GM18517 (cell line): ENCODE data around the gene ACTG1.

Source experiments
- ATAC-seq: cut with Tn5 transposase; IDR thresholded peaks from one replicate; pipeline ENCODE4 v1.9.1; 2021; ENCODE audit warnings: mild to moderate bottlenecking, moderate library complexity; ENCODE audit not compliant: unreplicated experiment

The ACTG1 gene

DNA sequence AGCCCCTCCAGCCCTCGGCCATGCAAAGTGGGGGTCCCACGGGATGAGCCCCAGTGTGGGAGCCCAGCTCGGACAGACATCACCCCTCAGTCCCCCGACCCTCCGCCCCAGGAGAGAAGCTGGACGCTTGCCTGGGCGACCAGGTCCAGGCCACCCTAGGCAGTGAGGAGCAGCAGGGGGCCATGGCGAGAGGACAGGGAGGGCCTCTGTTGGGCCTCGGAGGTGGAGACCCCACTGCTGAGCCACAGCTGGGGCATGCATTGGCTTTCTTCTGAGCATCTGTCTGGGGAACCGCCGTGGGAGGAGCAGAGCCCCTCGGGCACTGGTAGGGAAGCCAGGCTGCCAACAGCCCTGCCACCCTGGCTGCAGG, 13.0 kb downstream of the ACTG1 start:
- ATAC-seq, result no peak

DNA sequence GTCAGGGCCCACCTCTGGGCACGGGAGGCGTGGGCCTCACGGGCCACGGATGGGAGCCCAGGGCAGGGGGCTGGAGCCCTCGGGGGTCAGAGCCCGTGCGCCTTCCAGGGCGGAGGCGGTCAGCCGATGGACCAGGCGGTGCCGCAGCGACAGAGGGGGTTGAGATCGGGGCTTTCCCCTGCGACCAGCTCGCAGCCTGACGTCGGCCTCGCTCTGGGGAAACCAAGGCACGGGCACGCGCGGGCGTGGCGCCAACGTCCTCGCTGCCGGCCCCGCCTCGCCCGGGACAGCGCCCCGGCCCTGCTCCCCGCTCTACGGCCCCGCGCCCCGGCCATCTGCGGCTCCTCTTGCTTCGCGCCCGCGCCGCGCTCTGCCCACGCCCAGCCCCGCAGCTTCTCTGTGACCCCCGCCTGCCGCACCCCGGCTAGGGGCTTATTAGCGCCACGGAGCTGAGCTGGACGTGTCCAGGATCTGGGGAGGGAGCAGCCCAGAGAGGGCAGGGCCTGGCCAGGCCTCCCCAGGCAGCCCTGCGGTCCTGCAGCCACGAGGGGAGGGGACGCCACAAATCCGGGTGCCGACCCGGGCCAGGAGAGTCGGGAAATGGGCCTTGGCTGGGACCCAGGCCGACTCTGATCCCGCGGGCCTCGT, 13.5 kb downstream of the ACTG1 start:
- no peak for ATAC-seq

DNA sequence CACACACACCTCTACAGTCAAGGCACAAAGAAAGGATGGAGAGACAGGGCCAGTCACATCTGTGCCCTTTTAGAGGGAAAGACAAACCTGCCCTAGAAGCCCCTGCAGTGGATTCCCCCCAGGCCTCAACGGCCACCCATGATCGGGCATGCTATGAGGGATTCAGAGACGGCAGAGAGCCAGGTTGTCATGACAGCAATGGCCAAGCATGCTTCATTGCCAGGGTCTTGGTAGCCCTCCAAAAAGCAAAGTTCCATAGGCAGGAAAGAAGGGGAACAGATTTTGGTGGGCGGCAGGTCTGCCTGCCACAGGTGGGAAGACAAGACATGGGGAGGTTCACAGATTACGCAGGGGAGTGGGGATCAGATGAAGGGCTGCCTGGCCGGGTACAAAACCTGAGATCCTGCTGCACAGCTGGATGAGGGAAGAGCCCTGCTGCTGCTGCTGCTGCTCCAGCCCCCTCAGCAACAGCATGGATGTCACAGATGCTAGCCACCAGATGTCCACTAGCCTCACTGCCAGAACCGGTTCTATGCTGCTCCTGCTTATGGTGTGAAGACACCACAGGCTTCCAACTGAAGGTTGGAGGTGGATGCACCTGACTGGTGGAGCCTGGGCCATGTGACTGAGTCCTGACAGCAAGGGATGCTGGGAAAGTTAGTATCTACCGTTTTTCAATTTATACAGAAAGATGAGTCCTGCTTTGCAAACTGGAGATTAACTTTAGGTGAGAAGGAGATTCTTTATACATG, 17.8 kb downstream of the ACTG1 start:
- no peak for ATAC-seq

DNA sequence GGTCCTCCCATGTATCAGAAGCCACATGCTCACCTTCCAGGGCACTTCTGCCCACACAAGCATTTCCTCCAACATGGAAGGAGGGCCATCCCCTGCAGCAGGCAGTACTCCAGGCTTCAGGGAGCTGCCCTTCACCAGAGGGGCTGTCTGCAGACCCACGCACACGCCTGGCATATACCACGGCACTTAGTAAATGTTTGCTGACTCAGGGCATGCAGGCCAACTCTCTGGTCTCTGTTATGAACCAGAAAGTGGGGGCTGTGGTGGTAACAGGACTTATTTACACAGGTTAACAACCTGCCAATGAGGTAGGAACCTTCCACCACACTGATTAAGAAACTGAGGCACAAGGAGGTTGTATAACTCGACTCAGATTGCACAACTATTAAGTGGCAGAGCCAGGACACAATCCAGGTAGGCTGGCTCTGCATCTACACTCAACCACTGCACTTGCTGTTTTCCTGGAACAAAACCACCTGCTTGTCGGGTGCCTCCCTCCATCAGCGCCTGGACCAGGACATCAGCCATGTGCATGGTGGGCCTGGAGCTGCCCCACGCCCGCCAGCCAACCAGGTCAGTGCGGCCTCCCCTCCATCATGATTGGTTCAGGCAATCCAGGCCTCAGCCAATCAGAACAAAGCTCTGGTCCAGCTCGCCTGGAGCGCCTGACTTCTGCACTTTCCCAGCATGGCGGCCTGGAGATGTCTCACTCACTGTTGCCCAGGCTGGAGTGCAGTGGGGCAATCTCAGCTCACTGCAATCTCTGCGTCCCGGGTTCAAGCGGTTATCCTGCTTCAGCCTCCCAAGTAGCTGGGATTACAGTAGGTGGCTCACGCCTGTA, 19.2 kb downstream of the ACTG1 start:
- no peak for ATAC-seq

DNA sequence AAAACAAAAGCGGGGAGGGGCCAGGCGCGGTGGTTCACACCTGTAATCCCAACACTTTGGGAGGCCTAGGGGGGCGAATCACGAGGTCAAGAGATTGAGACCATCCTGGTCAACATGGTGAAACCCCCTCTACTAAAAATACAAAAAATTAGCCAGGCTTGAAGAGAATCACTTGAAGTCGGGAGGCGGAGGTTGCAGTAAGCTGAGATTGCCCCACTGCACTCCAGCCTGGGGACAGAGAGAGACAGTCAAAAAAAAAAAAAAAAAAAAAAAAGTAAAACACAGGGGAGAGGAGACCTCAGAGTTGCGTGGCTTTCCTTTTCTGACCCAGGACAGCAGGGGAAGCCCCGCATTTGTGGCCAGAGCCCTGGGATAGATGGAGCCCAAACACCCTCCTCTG, 19.9 kb downstream of the ACTG1 start:
- ATAC-seq, result no peak

DNA sequence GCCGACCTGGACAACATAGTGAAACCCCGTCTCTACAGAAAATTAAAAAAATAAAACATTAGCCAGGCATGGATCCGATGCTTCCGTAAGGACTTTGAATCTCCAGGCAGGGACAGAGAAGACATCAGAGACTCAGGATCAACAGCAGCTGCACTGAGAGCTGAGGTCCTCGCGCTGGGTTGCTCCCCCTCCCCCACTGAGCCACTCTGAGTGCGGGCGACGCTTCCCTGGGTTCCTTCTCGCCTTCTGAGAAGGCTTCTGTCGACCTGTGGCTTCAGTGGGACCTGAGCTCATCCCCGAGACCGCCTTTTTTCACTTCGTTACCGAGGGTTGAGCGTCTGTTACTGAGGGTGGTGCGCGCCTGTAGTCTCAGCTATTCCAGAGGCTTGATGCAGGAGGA, 20.4 kb downstream of the ACTG1 start:
- no peak for ATAC-seq

DNA sequence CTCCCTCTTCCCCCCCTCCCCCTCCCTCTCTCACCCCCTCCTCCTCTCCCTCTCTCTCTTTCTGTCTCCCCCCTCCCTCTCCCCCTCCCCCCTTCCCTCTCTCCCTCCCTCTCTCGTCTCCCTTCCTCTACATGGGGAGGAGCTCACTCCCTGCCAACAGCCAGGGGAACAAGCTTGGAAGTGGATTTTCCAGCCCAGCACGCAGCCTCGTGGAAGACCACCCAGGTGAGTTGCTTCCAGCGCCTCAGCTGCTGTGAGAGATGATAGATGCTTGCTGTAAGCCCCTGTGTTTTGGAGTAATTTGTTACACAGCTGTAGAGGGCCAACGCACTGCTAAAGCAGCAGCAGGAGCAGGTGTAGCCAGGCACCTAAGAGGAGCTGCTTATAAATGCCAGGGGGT, 20.8 kb downstream of the ACTG1 start:
- ATAC-seq, result no peak

DNA sequence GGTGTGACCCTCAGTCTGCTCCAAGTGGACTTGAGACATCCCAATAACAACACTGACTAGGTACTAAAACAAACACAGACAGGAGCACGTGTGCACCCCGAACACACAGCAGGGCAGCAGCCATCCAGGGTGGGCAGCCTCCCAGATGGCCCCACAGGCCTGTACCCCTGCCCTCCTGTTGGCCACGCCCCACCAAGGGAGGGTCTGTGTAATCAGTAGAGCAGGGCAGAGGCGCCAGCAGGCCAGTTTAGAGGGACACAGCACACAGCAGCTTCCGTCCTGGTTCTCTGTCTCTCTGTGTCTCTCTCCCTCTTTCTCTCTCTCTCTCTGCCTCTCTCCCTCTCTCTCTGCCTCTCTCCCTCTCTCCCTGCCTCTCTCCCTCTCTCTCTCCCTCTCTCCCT, 21.4 kb downstream of the ACTG1 start:
- no peak for ATAC-seq

DNA sequence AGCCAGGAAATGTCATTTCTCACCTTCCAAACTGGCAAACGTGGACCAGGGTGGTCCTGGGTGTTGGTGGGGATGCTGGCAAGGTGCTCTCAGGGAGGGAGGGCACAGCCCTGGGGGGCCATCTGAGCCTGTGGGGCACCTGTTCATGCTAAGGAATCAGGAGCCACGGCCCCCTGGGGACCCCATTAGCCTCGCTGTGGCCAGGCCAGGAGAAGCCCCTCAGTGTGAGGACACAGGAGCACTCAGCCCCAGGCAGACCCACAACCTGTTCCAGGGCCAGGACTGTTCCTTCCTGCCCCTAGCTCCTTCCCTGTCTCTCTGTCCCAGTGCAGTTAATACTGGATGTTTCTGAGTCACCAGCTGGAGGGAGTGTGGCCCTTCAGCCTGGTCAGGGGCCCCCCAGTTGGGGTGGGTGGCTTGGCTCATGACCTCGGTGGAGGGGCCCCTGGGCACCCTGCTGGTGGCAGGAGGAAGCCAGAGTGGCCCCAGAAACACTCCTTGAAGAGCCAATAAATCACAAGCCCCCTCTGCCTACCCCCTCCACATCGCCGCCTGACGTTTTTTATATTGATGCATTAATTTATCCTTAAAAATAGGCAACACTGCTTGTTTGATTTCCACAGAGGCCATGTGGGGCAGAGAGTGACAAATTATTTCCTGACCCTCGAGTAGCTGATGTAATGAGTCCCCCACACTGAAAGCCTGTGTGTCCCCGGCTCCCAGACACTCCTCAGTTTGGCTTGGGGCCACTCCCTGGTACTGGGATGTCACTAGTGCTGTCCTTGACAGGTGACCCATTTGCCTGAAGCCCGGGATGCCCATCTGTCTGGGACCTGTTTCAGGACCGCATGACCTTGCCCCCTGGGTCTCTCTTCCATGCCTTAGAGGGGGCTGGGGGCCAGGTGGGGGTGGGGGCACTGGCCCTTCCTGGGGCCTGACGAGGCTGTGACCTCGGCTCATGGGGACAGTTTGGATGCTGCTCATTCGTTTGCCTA, 22.3 kb downstream of the ACTG1 start:
- no peak for ATAC-seq

DNA sequence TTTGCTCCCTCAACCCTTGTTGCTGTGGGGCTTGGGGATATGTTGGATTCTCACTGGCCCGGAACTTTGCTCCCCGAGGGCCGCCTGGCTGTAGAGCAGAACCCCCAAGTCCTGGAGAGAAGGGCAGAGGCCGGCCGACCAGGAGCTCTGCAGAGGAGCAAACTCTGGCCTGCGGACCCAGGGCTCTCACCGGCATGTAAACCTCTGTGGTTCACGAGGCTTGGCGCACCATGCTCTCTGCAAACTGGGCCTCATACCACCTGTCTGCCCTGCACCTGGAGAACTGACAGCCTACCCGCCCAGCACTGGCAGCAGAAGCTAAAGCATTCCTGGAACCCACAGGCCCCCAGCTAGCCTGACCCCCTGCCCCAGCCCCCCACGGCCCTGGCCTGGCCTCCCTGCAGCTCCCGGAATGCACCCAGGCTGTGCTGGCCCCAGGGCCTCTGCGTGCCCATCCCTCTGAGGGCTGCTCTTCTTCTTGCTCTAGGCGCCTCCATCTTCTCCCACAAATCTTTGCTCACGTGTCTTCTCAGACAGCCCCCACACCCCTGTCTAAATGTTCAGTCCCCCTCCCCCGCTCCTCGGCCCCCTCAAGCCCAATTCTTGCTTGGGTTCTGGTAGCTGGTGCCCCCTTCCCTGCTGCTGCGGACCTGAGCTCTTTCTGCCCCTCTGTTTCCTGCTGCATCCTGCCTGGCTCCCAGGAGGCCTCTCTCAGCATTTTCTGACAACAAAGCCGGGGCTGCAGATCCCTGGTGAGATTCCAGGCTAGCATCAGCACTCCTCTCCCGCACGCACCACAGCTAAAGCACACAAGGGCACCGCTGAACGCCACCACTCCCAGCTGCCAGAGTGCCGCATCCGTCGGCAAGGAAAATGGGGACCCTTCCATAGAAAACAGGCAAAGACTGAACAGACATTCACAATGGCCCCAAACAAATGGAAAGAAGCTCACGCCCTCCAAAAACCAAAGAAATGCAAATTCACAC, 23.3 kb downstream of the ACTG1 start:
- ATAC-seq, result no peak

DNA sequence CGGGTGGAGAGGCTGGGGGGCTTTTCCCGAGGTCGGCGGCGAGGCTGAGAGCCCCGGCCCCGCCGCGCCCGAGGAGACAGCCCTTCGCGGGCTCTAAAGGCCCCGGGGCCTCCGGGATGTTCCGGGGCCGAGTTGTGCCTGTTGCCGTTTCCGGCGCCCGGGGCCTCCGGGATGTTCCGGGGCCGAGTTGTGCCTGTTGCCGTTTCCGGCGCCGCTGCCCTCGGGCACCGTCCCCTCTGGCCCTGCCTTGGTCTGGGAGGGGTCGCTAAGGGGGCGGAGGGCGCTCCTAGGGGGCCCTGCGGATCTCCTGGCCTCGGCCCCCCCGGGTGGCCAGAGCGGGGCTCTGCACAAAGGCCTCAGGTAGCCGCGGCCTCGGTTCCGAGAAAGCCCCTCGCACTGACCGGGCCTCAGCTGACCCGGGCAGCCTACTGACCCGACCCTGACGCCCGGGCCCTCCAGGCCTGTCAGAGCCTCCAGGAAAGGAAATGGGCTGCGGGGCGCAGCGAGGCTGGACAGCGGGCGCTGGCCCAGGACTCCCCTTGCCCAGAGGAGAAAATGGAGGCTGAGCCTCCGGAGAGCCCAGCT, 24.2 kb downstream of the ACTG1 start:
- no peak for ATAC-seq

DNA sequence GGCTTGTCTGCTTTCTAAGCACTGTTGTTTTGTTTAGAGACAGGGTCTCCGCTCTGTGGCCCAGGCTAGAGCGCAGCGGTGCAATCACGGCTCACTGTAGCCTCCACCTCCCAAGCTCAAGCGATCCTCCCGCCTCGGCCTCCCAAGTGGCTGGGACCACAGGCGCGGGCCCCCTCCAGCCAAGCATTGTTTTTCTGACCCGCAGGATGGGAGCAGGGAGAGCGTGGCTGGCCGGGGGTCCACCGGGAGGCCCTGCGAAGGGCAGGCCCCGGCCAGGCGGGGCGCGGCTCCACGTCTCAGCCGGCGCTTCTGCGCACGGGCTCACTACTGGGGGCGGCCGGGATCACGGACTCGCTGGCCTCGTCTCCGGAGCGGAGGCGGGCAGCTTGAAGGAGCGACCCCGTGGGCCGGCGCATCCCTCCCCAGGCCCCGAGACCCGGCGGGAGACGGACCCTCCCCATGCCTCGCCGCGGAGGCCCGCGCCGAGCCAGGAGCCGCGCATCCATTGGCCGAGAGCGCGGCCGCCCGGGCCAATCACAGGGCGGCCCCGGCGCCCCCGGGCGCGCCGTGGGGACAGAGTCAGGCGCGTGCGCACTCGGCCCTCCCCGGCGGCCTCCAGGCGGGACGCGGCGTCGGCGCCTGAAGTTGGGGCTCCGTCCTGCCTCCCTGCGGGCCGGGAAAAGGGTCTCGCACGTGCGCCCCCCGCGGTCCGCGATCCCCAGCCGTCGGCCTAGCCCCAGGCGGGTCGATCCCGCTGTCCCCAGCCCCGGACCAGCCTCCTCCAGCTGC, 24.9 kb downstream of the ACTG1 start:
- ATAC-seq, result no peak

DNA sequence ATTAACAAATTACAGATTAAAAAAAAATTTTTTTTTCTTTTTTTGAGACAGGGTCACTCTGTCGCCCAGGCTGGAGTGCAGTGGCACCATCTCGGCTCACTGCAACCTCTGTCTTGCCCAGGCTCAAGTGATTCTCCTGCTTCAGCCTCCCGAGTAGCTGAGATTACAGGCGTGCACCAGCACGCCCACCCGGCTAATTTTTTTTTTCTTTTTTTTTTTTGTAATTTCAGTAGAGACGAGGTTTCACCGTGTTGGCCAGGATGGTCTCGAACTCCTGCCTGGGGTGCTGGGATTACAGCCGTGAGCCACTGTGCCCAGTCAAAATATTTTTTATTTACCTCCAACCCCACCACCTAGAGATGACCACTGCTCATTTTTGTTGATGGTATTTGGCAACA, 25.5 kb downstream of the ACTG1 start:
- ATAC-seq, result no peak

DNA sequence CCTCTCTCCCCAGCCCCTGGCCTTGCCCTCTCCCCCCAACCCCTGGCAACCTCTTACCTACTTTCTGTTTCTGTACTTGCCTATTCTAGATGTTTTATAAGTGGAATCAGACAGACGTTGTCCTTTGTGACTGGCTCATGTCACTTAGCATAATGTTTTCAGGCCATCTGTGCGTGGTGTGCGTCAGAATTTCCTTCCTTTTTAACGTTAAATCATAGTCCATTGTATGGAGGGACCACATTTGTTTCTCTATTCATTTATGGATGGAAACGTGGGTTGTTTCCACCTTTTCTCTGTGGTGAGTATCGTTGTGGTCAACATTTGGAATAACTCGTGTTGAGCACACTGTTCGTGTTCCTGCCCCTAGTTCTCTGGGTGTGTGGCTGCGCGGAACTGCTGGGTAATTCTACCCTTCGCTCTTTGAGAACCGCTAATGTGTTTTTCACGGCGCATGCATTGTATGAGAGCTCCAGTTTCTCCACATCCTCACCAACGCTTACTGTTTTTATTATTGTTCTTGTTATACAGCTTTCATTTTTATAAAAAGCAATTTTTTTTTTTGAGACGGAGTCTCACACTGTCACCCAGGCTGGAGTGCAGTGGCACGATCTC, 26.3 kb downstream of the ACTG1 start:
- ATAC-seq, result no peak

DNA sequence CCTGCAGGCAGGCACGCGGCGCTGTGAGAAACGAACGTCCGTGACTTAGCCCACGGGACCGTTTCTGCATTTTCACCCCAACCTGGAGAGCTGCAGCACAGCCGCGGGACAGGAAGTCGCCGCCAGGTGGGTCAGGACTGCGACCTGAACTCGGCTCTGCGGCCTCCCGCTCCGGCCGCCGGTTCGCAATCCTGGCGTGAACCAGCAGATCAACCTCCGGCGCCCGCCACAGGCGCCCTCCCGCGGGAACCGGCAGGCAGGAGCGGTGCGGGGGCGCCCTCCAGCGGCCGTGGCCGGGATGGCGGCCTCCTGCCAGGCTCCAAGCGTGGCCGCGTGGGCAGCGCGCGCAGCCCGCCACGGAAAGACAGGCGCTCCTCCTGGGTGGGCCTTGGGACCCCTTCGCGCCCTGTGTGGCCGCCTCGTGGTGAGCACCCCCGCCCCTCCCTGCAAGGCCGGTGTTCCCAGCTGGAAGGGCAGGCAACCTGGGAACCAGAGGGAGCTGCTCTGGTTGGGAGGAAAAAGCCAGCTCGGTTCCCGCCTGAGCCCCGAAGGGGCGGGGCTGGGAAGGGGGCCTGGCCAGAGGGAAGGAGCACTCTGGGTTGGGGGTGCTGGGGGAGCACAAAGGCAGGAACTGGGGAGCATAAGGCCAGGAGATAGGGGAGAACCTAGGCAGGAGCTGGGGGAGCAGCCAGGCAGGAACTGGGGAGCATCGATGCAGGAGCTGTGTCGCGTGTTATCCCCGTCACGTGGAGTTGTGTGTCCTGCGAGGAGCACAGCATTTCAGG, 28.2 kb downstream of the ACTG1 start:
- peak; percentile 66 for ATAC-seq

DNA sequence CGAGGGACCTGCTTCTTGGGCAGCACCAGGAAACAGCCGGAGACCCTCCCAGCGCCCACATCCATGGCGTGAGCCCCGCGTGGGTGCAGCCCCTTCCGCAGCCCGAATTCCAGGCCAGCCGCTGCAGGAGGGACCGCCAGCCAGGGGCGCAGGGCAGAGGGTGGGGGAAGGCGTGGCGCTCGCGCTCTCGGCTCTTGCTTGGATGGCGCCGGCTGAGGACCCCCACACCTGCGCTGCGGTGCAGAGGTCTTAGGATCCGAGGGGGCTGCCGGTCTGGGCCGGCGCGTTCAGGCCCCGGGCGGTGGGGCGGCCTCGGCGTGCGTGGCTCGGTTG, 28.8 kb downstream of the ACTG1 start:
- no peak for ATAC-seq

DNA sequence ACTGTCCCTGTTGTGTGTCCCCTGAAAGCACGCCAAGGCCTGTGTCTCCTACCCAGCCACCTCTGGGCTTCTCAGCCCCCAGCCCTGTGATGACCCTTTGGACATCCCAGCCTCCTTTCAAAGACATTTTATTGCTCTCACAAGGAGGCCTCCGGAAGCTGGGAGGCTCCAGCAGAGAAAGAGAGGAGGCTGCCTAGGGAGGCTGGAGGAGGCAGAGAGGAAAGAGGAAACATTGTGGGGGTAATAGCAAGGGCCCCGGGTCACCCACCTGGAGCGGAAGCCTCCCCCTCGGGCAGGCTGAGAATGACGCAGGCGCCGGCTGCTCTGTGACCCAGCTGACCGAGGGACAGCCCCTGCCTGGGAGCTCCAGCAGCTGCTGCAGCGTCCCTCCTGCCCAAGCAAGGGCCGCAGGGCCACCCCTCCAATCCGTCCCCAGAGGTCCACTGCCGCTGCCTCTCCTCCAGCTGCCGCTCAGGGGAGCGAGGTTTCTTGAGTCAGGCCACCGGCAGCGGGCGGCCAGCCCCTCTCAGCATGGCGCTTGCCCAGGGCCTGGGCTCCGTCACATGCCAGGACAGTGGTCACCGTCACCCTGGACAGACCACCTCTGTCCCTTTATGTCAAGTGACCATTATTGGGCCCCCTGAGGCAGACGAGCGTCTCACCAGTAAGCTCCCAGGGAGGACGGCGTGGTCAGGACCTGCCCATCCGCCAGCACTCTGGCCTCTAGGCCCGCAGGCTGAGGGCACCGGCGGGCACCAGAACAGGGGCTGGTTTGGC, 29.3 kb downstream of the ACTG1 start:
- no peak for ATAC-seq
